HG02981 (cell line): ENCODE data around the gene MAJIN.

Source experiments
- ATAC-seq: cut with Tn5 transposase; IDR thresholded peaks from one replicate; pipeline ENCODE4 v1.9.1; 2021; ENCODE audit warnings: mild to moderate bottlenecking, moderate library complexity; ENCODE audit not compliant: unreplicated experiment

Gene MAJIN

GRCh38 chr11:64916040-64916774 lies 55.7 kb downstream of the MAJIN start:
- no peak for ATAC-seq

- no peak for ATAC-seq
Observed at GRCh38 chr11:64915376-64915887, 56.5 kb downstream of the MAJIN start.

DNA sequence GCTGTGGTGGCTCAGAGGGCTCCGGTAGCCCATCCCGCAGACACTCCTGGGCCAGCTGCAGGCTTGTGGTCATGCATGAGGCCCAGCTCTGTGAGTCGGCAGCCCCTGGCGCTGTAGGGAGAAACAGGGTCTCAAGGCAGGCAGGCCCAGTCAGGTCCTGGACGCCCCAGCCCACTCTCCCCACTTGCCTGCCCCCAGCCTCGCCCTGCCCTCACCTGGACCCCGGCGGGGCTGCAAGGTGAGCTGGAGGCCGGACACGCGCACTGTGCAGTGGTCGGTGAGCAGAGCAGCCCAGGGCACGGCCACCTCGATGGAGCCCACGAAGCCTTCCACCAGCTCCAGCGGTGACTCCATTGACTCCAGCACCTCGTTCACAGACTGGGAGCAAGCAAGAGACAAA lies 57.8 kb downstream of the MAJIN start:
- ATAC-seq = no peak

GRCh38 chr11:64913171-64913727 lies 58.7 kb downstream of the MAJIN start:
- no peak for ATAC-seq

- no peak for ATAC-seq
Observed at GRCh38 chr11:64911689-64912088, 60.2 kb downstream of the MAJIN start.

- no peak for ATAC-seq
Observed at GRCh38 chr11:64911142-64911541, 60.8 kb downstream of the MAJIN start.

GRCh38 chr11:64910451-64911093 lies 61.3 kb downstream of the MAJIN start:
- no peak for ATAC-seq

DNA sequence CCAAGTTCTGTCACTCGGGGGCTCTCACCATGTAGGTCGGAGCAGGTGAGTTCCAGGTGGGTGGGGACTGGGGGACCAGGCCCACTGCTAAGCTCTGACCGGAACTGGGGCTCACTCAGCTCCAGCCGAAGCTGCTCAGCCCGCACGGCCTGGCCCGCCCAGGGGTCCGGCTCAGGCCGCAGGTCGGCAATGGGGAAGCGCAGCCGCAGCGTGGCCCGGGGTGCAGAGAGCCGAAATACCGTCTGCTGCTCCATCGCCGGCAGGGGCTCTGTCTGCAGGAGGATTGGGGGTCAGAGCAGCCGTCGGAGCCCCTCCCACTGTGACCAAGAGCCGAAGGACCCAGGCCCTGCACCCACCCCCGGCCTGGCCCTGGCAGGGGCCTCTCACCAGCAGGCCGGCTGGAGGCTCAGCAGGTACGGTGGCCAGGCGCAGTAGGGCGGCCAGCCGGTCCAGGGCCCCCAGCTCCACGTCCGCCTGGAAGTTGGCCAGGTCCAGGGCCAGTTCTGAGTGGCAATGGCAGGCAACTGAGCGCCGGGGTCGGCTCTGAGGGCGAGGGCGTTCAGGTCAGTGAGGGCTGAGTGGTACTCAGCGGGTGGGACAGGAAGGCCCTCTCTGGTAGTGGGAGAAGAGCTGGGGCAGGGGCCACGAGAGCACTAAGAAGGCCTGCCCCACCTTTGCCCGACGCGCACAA lies 62.1 kb downstream of the MAJIN start:
- ATAC-seq = no peak

DNA sequence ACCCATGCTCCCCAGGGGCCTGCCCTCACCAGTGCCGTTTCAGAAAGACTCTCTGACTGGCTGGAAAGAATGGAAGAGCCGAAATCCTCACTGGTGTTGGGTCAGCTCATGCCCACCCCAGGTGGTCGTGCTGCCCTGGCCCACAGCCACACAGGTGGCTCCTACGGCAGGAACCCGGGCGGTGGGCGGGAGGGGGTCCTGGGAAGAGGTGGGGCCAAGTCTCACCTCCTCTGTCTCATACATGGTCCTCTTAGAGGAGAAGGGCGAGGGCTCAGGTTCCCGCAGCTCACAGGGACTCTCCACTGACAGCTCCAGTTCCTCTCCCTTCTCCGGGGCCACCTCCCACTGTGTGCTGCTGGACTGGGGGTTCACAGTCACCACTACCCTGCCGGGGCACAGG lies 63.1 kb downstream of the MAJIN start:
- no peak for ATAC-seq

- ATAC-seq = no peak
Observed at GRCh38 chr11:64906314-64906635, 65.6 kb downstream of the MAJIN start.

- no peak for ATAC-seq
Observed at GRCh38 chr11:64905516-64906313, 66.2 kb downstream of the MAJIN start.

DNA sequence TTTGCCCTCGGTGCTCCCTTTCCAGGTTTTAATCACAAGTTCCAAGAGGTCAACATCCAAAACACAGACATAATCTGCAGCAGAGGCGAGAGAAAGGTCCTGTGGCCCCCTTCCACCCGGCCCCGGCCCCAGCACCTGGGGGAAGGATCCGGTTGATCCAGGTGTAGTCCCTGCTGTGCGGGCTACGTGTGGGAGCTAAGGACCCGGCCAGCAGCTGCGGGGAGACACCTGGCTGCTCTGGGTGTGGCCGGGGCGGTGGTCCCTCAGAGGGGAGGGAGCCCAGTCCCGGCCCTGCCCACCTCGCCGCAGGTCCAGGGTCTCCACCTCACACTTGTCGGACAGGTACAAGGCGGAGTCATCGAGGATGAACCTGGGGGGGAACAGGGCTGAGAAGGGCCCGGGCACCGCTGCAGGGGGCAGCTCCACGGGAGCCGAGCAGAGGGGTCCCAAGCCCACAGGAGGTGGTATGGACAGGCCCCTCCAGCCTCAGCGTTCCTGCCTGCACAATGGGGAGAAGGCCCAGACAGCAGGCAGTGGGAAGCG lies 68.5 kb downstream of the MAJIN start:
- no peak for ATAC-seq

DNA sequence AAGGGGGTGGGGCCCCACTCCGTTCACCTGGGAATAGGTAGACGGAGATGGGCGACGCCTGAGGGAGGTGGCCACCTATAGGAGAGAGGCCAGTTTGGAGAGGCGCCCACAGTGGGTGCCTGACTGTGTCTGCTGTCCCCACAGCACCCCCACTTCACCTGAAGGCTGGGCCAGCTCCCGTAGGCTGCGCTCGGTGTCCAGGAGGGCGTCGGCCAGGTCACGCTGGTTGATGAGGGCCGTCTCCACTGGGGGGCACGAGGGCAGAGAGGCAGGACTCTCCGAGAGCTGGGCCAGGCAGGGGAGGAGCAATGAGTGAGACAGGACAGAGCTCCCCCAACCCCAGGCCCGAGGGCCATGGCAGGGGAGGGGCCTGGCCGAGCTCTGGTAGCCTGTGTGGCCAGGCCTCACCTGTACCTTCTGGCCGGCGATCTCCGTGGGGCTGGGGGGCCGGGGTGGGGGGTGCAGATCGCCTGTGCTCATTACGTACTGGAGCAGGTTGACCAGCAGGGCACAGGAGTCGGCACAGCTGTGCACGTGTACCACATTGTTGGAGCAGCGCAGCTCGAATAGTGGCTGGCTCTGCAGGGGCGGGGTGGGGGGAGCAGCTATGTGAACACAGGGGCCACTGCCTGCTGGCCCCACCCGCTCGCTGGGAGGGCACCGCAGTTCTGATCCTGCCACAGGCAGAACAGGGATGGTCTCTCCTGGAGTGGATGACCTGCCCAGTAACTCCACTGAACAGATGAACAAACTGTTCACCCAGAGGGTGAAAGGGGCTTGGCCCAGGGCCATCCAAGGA lies 69.6 kb downstream of the MAJIN start:
- ATAC-seq = no peak

- ATAC-seq = no peak
Observed at GRCh38 chr11:64900774-64901173, 71.1 kb downstream of the MAJIN start.

DNA sequence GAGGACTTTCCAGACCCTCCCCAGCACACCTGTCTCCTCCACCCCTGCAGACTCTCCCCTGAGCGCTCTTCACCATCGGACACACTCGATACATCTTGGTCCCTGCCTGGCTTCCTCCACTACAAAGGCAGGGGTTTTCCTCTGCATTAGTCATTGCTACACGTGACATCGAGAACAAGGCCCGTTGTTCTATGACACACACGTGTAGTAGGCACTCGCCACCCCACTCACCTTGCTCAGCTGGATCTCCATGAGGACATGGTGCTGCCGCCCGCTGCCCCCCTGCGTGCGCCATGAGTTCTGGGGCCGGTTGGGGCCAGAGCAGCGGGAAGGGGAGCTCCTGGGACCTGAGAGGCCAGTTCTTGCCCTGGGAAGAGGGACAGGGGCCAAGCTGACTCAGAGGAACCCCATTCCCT lies 71.6 kb downstream of the MAJIN start:
- no peak for ATAC-seq

DNA sequence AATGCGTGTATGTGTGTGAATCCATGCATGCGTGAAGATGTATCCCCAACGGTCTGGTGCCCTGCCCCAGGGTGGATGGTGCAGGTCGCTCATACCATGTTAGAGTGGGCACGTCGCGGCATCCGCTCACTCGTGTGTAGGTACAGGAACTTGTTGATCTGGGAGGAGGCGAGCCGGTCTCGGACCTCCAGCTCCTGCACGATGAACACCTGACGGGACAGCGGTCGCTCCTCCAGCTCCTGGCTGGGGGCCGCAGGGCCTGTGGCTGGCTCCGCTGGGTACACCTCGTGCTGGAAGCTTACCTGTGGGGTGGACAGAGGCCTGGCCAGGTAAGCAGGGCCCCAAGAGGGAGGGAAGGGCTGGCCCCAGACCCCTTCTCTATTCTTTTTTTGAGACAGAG lies 73.4 kb downstream of the MAJIN start:
- no peak for ATAC-seq

GRCh38 chr11:64898076-64898445 lies 73.8 kb downstream of the MAJIN start:
- no peak for ATAC-seq

DNA sequence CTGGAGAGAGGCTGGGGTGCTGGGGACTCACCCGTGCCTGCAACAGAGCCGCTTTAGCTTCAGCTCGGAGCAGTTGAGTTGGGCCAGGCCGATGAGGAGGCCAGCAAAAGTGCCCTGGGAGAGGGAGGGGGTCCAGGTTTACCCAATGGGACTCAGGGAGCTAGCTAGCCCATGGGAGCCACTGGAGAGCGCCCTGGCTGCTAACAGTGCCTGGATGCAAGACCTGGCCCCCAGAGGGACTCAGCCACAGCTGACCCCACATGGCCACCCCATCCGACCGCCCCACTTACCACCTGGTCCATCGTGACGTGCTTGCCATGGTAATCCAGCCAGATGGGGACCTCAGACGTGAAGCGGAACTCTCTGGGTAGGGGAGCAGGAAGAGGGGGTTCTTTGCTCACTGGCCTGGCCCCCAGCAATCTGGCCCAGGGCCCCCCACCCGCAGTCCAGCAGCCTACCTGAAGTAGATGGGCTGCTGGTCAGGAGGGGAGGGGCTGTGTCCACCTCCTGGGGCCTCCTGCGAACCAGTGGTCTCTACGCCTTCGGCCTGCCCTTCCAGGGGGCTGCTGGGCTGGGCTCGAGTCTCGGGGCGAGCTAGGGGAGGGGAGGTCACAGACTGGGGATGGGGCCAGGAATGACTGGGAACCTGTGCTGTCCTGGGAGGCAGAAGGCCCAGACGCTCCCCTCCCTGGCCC lies 74.4 kb downstream of the MAJIN start:
- no peak for ATAC-seq

- ATAC-seq = no peak
Observed at GRCh38 chr11:64896448-64897022, 75.4 kb downstream of the MAJIN start.
